Progenitor cell of endocrine pancreas (in vitro differentiated cells): ENCODE measurements around the gene ZNF511. TPM values are rescaled to one million over a fixed set of nuclear protein-coding genes. Genes with fewer than 3 reads are reported as not detected.

ENCODE experiments used
- DNase-seq: peaks from one replicate; pipeline ENCODE4 v3.0.0; 2021; ENCODE audit warnings: low spot score; ENCODE audit not compliant: unreplicated experiment
- H3K27ac Mint-ChIP-seq: 2 replicates; pipeline ENCODE4 v1.8.0; 2021; ENCODE audit warnings: mild to moderate bottlenecking, moderate library complexity, mixed read lengths
- H3K27me3 Mint-ChIP-seq: 2 replicates; pipeline ENCODE4 v1.8.0; 2021; ENCODE audit warnings: mixed read lengths
- H3K36me3 Mint-ChIP-seq: 2 replicates; pipeline ENCODE4 v1.8.0; 2022; ENCODE audit warnings: mixed read lengths; ENCODE audit not compliant: insufficient read depth
- H3K4me1 Mint-ChIP-seq: 2 replicates; pipeline ENCODE4 v1.8.0; 2021; ENCODE audit warnings: low read depth, mixed read lengths
- H3K4me3 Mint-ChIP-seq: 2 replicates; pipeline ENCODE4 v1.8.0; 2021; ENCODE audit warnings: low read depth, mild to moderate bottlenecking, moderate library complexity, mixed read lengths
- H3K9me3 Mint-ChIP-seq: 2 replicates; pipeline ENCODE4 v1.8.0; 2021; ENCODE audit warnings: low read depth, mixed read lengths
- total RNA-seq: library from RNA; stranded (reverse); gene quantifications from 2 replicates; pipeline ENCODE4 v1.2.1, GENCODE V29; 2021
- TF ChIP-seq, protein P1 (sequence below): fragments of 200-600 bp; sonication (generic); IDR thresholded peaks from one replicate; pipeline ENCODE4 v1.5.0; 2021; ENCODE audit warnings: antibody characterized with exemption, mild to moderate bottlenecking; ENCODE audit not compliant: unreplicated experiment

ZNF511 gene
- total RNA-seq, 1 donor from 2014 or later: 56.8 TPM

DNA sequence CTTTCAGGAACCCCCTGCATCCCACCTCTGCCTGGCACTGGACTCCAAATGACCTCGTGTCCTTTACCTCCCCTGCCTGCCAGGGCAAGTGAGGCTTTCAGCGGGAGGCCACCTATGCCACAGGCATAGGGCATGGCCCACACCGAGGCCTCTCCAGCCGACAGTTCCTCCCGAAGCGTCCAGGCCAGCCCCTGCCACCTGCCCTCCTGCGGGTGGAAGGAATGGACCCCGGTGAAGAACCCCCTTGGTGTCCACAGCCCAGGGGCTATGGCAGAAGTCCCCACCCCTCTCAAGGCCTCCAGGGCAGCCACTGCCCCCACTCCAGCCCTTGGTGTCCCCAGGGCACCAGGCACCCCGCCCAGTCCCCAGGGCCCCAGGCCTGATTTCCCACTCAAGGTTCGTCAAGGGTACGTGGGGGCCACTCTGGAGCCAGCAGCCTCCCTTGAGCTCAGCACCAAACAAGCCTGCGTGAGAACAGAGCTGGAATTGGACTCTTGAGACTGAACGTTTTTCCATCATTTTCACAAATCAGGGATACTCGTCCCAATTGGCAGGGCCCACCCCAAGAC is 46.0 kb downstream of the ZNF511 start:
- Mint-ChIP-seq H3K27me3 (no peaks in the 10 kb centered on the region), H3K27ac (no peak overlapping the region), H3K4me3 (no peak overlapping the region), H3K36me3 (no peaks in the 10 kb centered on the region), H3K9me3 (no peaks in the 10 kb centered on the region), H3K4me1 (peaks cover under 1% of the 10 kb centered on the region)
- TF ChIP-seq, protein P1, sequence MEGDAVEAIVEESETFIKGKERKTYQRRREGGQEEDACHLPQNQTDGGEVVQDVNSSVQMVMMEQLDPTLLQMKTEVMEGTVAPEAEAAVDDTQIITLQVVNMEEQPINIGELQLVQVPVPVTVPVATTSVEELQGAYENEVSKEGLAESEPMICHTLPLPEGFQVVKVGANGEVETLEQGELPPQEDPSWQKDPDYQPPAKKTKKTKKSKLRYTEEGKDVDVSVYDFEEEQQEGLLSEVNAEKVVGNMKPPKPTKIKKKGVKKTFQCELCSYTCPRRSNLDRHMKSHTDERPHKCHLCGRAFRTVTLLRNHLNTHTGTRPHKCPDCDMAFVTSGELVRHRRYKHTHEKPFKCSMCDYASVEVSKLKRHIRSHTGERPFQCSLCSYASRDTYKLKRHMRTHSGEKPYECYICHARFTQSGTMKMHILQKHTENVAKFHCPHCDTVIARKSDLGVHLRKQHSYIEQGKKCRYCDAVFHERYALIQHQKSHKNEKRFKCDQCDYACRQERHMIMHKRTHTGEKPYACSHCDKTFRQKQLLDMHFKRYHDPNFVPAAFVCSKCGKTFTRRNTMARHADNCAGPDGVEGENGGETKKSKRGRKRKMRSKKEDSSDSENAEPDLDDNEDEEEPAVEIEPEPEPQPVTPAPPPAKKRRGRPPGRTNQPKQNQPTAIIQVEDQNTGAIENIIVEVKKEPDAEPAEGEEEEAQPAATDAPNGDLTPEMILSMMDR: no peak
- DNase-seq: no peak

DNA sequence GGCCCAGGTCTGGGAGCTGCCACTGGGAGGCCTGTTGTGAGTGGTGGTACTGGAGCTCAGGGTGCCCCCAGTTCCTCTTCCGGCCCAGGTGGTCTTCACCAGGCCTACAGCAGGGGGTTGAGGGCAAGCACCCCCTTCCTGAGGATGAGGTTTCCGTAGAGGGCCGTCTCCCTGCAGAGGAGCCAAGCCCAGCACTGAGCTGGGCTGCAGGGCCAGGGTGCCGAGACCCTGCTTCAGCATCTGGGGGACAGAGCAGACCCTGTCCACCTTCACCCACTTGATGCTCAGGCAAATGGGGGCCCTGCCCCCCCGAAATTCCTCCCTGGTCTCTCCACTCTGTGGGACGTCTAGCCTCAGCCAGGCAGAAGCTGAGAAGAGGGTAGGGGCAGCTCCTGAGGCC is 46.6 kb downstream of the ZNF511 start:
- Mint-ChIP-seq H3K36me3 (no peaks in the 10 kb centered on the region), H3K27ac (no peak overlapping the region), H3K9me3 (no peaks in the 10 kb centered on the region), H3K4me3 (no peak overlapping the region), H3K27me3 (no peaks in the 10 kb centered on the region), H3K4me1 (peaks cover 6% of the 10 kb centered on the region)
- DNase-seq: no peak
- TF ChIP-seq, protein P1: no peak

DNA sequence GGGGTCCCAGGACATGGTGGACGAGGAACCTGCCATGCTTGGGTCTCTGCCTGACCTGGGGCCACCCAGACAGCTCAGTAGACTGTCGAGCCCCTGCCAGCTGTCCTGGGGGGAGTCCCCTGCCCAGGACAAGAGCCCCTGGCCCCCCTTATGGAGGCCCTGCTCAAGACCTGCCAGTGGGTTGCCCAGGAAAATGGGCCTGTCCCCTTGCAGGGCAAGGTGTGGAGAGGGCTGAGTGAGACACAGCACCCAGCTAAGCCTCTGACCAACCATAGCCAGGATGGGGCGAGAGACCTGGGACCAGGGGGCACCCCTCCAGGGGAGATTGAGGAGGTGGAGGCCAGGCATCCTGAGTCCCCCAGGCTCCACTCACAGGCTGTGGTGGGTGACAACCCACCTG is 47.3 kb downstream of the ZNF511 start:
- no peak overlapping the region for H3K27ac Mint-ChIP-seq
- TF ChIP-seq, protein P1: no peak
- DNase-seq: no peak
- no peaks in the 10 kb centered on the region for H3K36me3 Mint-ChIP-seq
- H3K4me1 Mint-ChIP-seq: peaks cover 6% of the 10 kb centered on the region
- no peak overlapping the region for H3K4me3 Mint-ChIP-seq
- H3K9me3 Mint-ChIP-seq: no peaks in the 10 kb centered on the region
- no peaks in the 10 kb centered on the region for H3K27me3 Mint-ChIP-seq

DNA sequence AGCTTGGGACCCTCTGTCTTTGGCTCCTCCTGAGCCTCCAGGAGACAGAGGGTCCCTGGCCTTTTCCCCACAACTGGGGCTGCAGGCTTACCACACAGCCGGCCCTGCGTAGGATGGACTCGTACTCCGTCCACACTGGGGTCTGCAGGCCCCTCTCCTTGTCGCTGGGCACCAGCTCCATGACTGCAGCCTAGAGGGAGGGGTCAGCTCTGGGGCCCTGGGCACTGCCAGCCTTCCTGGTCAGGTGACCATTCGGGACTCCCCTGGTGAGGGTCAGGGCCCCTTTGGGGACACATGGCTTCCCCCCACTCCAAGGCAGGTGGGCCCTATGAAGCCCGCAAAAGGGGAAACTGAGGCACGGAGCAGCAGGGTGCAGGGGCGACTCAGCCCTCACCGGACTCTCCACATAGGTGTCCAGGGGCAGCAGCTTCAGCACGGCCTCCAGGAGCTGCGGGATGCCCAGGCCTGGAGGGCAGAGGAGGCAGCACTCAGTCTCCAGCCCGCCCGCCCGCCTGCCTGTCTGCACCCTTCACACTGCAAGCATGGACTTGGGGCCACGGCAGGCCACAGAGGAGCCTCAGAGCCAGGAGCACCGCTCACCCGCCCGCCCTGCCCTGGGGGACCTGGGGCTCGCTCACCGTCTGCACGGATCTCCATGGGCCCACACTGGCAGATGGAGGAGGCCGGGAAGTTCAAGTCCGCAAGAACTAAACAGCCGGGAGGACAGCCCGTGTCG is 48.0 kb downstream of the ZNF511 start:
- TF ChIP-seq, protein P1: no peak
- H3K9me3 Mint-ChIP-seq: no peaks in the 10 kb centered on the region
- no peak overlapping the region for H3K27ac Mint-ChIP-seq
- no peaks in the 10 kb centered on the region for H3K27me3 Mint-ChIP-seq
- no peak for DNase-seq
- H3K4me1 Mint-ChIP-seq: peaks cover 6% of the 10 kb centered on the region
- no peaks in the 10 kb centered on the region for H3K36me3 Mint-ChIP-seq
- H3K4me3 Mint-ChIP-seq: peak overlapping the region; percentile 65

DNA sequence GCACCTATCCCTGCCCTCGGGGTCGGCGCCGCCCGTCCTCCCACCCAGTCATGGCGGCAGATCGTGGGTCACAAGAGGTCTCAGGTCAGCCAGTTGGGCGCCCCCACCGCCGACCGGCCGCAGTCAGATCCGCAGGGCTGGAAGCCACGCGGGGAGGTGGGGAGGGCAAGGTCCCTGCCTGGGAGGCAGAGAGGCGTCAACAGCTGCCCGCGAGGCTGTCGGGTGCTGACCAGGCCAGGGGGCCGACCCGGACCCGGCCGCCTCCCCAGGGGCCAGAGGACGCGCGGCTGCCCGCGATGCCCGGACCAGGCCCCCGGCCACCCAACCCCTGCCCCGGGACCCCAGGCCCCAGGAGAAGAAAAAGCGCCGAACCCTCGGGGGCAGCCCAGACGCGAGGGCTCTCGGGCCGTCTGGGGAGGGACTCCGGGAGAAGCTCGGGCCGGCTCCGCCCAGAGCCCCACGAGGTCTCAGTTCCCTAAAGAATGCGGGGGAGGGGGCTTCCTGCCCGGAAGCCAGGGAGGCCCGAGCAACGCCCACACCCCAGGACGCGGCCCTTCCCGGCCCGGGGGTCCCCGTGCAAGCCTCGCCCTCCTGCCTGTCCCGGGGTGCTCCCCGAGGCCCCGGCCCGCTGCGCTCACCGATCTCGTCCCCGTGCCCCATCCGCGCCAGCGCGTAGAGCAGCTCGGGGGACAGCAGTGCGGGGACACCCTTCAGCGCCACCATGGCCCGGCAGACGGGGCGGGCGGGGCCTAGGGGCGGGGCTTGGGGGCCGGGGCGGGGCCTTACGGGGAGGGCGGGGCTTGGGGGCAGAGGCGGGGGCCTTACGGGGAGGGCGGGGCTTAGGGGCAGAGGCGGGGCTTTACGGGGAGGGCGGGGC is 48.8 kb downstream of the ZNF511 start, which contains the start of gene FUOM:
FUOM (minus strand) TSS at position 735 of the 877 bp plus-strand sequence; CDS start at position 723, 12 bp downstream.
- no peaks in the 10 kb centered on the region for H3K9me3 Mint-ChIP-seq
- no peaks in the 10 kb centered on the region for H3K27me3 Mint-ChIP-seq

More for the DNA sequence above, 48.8 kb downstream of the ZNF511 start, which contains the start of gene FUOM:
- TF ChIP-seq, protein P1: peak; percentile 13
- peak within 1 kb of the TSS; percentile 65 for H3K4me3 Mint-ChIP-seq
- H3K27ac Mint-ChIP-seq: no peak within 1 kb of the TSS
- peaks cover 2% of the 10 kb centered on the region for H3K36me3 Mint-ChIP-seq
- H3K4me1 Mint-ChIP-seq: peaks cover 6% of the 10 kb centered on the region
- no peak for DNase-seq
